ENCODE measurements around the gene CCNE1. TPM values are rescaled to one million over a fixed set of nuclear protein-coding genes. Genes with fewer than 3 reads are reported as not detected.

The CCNE1 gene
- total RNA-seq, 1 experiment from 2014 or later = 72.7 TPM

GRCh38 chr19:29841209-29841558, 29.4 kb downstream of the CCNE1 start:
- DNase-seq = peak; percentile 60 to 65
- H3K9me3 ChIP-seq (replicated peaks) = no peaks in the 10 kb centered on the region
- H3K27me3 ChIP-seq = no peaks in the 10 kb centered on the region
- no peaks in the 10 kb centered on the region for H3K36me3 ChIP-seq
- peaks cover 32% of the 10 kb centered on the region for H3K4me1 ChIP-seq
- peak overlapping the region; percentile 78 for H3K27ac ChIP-seq
- H3K4me3 ChIP-seq = no peak overlapping the region

DNA sequence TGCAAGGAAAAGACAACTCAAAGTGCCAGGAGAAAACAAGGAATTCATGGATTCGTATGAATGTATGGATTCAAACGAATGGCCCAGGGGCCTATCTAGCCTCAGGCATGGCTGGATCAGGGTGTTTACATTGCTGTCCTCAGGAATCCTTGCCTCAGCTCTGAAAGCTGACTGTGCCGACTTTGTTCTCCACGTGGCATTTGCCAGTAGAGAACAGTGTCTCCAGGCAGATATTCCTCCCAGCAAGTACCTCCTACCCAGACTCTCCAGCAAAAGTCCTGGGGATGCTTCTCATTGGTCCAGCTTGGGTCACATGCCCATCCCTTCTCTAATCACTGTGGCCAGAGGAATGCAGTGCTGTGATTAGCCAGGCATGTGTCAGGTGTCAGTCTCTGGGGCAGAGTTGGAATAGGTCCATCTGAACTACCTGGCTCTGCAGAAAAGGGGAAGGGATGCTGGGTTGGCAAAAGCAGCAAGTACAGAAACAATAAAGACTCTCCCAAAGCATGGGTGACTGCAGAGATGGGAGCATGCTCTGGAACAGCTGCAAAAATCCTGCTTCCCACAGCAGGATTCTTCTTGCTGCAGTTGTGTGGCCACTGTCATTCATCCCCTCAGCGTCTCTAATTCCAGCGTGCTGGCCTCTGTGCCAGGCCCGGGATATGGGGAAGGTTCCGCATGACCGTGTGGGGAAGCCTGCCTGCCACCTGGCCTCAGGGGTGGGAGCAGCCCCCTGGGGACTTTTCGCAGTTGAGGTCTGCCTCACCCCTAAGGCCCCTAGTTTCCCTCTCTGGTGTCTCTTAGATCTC, 30.0 kb downstream of the CCNE1 start:
- Histone ChIP-seq H3K27ac (peak overlapping the region; percentile 78), H3K4me1 (peaks cover 32% of the 10 kb centered on the region)
- peak; percentile 91 to 96 for DNase-seq

GRCh38 chr19:29842471-29843179, 30.8 kb downstream of the CCNE1 start:
- H3K4me1 ChIP-seq = peaks cover 32% of the 10 kb centered on the region
- H3K36me3 ChIP-seq = no peaks in the 10 kb centered on the region
- no peak overlapping the region for H3K4me3 ChIP-seq
- peak overlapping the region; percentile 78 for H3K27ac ChIP-seq
- H3K27me3 ChIP-seq = no peaks in the 10 kb centered on the region
- no peak for DNase-seq
- H3K9me3 ChIP-seq (replicated peaks) = no peaks in the 10 kb centered on the region

More for the DNA sequence above, 30.0 kb downstream of the CCNE1 start:
- Histone ChIP-seq H3K9me3 (replicated peaks) (no peaks in the 10 kb centered on the region), H3K27me3 (no peaks in the 10 kb centered on the region), H3K36me3 (no peaks in the 10 kb centered on the region), H3K4me3 (no peak overlapping the region)

DNA sequence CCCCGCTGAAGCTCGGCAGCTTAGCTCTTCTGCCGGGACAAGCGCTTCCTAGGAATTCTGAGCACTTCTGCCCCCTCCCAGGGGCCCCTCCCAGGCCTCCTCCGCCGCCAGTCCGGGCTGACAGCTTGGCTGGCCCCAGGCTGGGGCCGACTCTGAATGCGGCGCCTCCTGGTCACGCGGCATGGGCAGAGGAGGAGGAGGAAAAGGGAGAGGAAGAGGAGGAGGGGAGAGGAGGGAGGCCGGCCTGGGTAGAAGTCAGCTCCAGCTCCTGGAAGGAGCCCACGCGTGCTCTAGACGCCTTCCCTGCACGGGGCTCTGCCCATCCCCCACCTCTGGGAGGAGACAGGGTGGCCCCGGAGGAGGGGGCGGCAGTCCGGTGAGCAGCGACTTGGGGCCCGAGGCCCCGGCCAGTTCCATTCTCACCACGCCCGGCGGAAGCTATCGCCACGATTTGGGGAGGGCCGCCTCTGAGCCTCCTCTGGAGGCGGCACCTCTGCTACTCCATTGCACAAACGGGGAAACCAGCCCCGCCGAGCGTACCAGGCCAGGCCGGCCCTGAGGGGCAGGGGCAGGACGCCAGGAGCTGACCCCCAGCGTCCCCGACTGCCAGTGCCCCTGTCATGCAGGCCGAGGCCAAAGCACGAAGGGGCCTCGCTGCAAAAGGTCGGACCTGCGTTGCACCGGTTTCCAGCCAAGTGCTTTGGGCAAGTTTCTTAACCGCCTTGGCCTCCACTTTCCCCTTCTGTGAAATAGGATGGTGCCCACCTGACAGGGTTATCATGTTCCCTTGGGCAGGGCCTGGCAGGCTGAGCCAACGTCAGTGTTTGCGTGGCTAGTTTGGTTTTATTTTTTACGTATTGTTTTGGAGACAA, 31.6 kb downstream of the CCNE1 start:
- Histone ChIP-seq H3K36me3 (no peaks in the 10 kb centered on the region), H3K4me1 (peaks cover 32% of the 10 kb centered on the region), H3K27me3 (no peaks in the 10 kb centered on the region), H3K4me3 (no peak overlapping the region), H3K27ac (no peak overlapping the region), H3K9me3 (replicated peaks) (no peaks in the 10 kb centered on the region)
- DNase-seq = no peak

DNA sequence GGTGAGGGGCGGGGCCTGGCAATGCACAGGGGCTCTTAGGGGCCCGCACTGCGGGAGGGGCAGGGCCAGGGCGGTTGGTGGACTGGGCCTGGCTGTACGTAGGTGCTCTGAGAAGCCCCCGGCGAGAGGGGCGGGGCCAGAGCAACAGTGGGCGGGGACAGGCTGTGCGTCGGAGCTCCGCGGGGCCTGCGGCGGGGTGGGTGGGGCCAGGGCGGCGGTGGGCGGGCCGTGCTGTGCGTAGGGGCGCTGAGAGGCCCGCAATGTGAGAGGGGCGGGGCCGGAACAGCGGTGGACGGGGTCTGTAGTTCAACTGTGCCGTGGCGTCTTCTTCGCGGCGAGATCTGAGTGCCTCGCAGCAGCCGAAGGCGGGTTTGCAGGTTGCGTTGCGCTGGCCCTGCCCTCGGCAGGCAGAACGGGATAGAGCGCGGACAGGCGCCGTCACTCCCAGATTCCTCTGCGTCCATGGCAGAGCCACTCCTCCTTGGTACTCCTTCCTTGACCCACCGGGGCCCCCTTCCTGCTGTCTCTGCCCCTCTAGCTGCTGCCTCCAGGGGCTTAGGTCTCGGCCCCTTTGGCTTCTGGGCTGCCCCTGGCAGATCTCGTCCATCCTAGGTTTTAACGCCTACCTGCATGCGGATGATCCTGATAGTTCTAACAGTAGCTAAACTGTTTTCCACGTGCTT, 33.2 kb downstream of the CCNE1 start:
- Histone ChIP-seq H3K4me1 (peaks cover 32% of the 10 kb centered on the region), H3K36me3 (no peaks in the 10 kb centered on the region), H3K27ac (peak overlapping the region; percentile 7; the same call in 1 of the 2 replicates), H3K9me3 (replicated peaks) (no peaks in the 10 kb centered on the region), H3K27me3 (no peaks in the 10 kb centered on the region), H3K4me3 (peak overlapping the region; percentile 64)
- DNase-seq = peak; percentile 97

DNA sequence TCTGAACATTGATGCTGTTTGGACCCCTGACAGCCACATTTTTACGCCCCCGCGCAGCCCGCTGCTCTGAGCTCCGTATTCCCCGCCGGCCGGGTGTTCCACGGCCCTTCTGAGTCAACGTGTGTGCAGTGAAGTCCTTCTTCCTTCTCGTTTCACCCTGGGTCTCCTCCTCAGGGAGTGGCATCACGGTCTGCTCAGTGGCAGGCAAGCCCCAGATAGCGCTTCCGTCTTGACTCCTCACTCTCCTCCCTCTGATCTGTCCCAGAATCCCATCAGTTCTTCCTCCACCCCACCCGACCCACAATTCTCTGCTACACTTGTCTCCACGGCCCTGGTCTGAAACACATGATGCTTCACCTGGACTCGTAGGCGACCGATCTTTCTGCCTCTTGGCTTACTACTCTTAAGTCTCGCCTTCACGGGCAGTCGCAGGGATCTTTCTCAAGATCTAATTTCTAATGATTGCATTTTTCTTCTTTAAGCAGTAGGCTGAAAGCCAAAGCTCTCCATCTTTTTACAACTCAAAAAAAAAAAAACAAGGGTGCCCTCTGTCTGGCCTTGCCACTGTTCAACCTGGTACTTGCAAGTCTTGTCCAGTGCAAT, 33.9 kb downstream of the CCNE1 start:
- peak overlapping the region; percentile 7; the same call in 1 of the 2 replicates for H3K27ac ChIP-seq

GRCh38 chr19:29849208-29849607, 37.4 kb downstream of the CCNE1 start:
- Histone ChIP-seq H3K4me1 (no peaks in the 10 kb centered on the region), H3K4me3 (no peak overlapping the region), H3K9me3 (replicated peaks) (no peaks in the 10 kb centered on the region), H3K27ac (no peak overlapping the region), H3K27me3 (no peaks in the 10 kb centered on the region), H3K36me3 (no peaks in the 10 kb centered on the region)
- DNase-seq = no peak

More for the DNA sequence above, 33.9 kb downstream of the CCNE1 start:
- Histone ChIP-seq H3K9me3 (replicated peaks) (no peaks in the 10 kb centered on the region), H3K36me3 (no peaks in the 10 kb centered on the region), H3K4me3 (peak overlapping the region; percentile 64), H3K27me3 (no peaks in the 10 kb centered on the region), H3K4me1 (peaks cover 25% of the 10 kb centered on the region)
- DNase-seq = peak; percentile 36 to 58

DNA sequence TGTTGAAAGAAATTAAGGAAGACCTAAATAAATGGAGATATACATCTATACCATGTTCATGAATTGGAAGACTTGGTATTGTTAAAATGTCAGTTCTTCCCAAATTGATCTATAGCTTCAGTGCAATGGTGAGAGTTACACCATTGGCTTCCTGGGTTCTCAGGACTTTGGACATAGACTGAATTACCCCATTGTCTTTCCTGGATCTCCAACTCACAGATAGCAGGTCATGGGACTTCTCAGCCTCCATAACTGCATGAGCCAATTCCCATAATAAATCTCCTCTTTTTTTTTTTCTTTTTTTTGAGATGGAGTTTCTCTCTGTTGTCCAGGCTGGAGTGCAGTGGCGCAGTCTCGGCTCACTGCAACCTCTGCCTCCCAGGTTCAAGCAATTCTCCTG, 38.7 kb downstream of the CCNE1 start:
- H3K9me3 ChIP-seq (replicated peaks) = no peaks in the 10 kb centered on the region
- no peak overlapping the region for H3K27ac ChIP-seq
- H3K4me1 ChIP-seq = no peaks in the 10 kb centered on the region
- no peaks in the 10 kb centered on the region for H3K36me3 ChIP-seq
- no peaks in the 10 kb centered on the region for H3K27me3 ChIP-seq
- H3K4me3 ChIP-seq = no peak overlapping the region
- no peak for DNase-seq

- Histone ChIP-seq H3K27ac (no peak overlapping the region), H3K4me1 (no peaks in the 10 kb centered on the region), H3K27me3 (no peaks in the 10 kb centered on the region), H3K36me3 (no peaks in the 10 kb centered on the region), H3K9me3 (replicated peaks) (no peaks in the 10 kb centered on the region), H3K4me3 (no peak overlapping the region)
- DNase-seq = no peak
These were observed 40.2 kb downstream of the CCNE1 start for GRCh38 chr19:29851769-29852521.

GRCh38 chr19:29854033-29854432, 42.2 kb downstream of the CCNE1 start:
- H3K9me3 ChIP-seq (replicated peaks) = no peaks in the 10 kb centered on the region
- no peaks in the 10 kb centered on the region for H3K4me1 ChIP-seq
- no peak overlapping the region for H3K27ac ChIP-seq
- no peaks in the 10 kb centered on the region for H3K36me3 ChIP-seq
- H3K27me3 ChIP-seq = no peaks in the 10 kb centered on the region
- no peak for DNase-seq
- H3K4me3 ChIP-seq = no peak overlapping the region

- DNase-seq = peak; percentile 44 to 71
- no peaks in the 10 kb centered on the region for H3K36me3 ChIP-seq
These were observed 43.3 kb downstream of the CCNE1 start for GRCh38 chr19:29855087-29855486.

DNA sequence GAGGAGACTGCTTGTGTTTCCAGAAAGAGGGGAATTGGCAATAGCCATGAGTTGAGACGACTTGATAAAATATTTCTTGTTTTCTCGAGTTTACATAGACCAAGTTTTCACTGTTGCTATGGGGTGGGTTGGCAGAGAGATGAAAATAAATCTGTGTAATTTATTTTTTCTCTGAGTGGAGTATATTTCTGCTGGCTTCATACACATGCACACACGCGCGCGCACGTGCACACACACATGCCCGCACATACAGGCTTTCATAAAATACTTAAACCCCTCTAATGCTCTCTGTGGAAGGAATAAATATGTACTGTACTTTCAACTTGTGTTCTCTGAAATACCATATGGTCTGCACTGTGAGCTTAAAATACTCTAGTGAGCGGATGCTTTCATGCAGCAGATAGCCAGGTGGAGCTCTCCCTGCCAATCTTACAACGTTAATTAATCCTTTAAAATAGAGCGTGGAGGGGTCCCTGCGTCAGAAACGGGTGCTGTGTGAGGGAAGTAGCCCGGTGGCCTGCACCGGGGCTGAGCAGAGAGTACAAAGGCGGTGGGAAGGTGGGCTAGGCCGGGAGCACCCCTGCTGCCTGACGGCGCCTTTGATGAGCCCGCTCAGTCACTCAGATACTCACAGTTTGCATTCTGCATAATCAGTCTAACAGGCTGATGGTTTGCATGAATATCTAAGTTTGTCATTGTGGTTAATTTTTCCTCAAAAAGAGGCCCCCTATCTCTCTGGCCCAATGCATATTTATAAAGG, 44.1 kb downstream of the CCNE1 start:
- Histone ChIP-seq H3K36me3 (no peaks in the 10 kb centered on the region), H3K9me3 (replicated peaks) (no peaks in the 10 kb centered on the region), H3K4me3 (no peak overlapping the region; the same call in 1 of the 2 replicates), H3K4me1 (no peaks in the 10 kb centered on the region), H3K27me3 (no peaks in the 10 kb centered on the region), H3K27ac (no peak overlapping the region)
- DNase-seq = no peak

More at GRCh38 chr19:29855087-29855486, 43.3 kb downstream of the CCNE1 start:
- Histone ChIP-seq H3K9me3 (replicated peaks) (no peaks in the 10 kb centered on the region), H3K27ac (no peak overlapping the region), H3K4me1 (no peaks in the 10 kb centered on the region), H3K27me3 (no peaks in the 10 kb centered on the region), H3K4me3 (peak overlapping the region; percentile 16)
